HG02884 (cell line): Measurements from ENCODE around the gene BIRC6.
"Not testable (repeated sequence)": the region's sequence is repeated elsewhere in the genome, so short reads cannot be mapped to it uniquely, and the experiment has no call there.

Source experiments
- ATAC-seq: cut with Tn5 transposase; IDR thresholded peaks from one replicate; pipeline ENCODE4 v1.9.1; 2021; ENCODE audit warnings: mild to moderate bottlenecking, moderate library complexity; ENCODE audit not compliant: unreplicated experiment

The BIRC6 gene

DNA sequence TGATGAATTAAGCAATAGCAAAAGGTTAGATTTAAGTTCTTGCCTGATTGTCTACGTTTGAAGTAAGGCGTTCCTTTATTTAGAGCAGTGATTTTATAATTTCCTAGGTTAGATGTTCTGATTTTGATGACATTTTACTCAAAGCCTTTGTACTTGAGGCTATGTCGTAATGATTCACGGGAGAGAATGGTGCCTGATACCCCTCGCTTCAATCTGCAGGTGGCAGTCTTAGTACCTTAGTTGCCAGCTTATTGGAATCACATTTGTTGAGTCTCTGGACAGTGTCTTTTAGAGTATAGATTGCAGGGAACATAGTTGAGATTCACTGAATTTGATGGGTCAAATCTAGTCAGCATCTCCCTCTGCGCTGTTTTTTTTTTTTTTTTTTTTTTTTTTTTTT is 89.5 kb downstream of the BIRC6 start:
- ATAC-seq: no peak

- no peak for ATAC-seq
Measured at GRCh38 chr2:32450851-32451250, 94.0 kb downstream of the BIRC6 start.

GRCh38 chr2:32452338-32453064 is 95.7 kb downstream of the BIRC6 start:
- ATAC-seq: no peak

GRCh38 chr2:32453242-32454062 is 96.6 kb downstream of the BIRC6 start:
- ATAC-seq: no peak

- no peak for ATAC-seq
Measured at GRCh38 chr2:32455816-32456215, 99.0 kb downstream of the BIRC6 start.

GRCh38 chr2:32456808-32457207 is 100.0 kb downstream of the BIRC6 start:
- no peak for ATAC-seq

DNA sequence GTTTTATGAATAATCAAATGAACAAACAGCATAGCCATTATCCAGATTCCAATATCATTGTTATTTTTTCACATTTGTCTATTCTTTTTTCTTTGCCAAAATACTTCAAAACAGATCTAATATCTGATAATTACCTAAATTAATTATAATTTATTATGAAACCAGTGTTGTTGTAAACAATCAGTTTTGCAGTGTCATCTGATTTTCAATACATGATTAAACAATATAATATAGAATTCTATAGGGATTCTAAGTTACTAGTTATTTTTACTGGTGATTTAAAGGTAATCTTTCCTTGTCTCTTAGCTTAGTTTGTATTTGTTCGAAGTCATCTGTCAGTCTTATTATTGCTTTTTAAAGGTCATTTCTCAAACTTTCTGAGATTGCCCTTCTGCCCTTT is 101.0 kb downstream of the BIRC6 start:
- ATAC-seq: no peak

DNA sequence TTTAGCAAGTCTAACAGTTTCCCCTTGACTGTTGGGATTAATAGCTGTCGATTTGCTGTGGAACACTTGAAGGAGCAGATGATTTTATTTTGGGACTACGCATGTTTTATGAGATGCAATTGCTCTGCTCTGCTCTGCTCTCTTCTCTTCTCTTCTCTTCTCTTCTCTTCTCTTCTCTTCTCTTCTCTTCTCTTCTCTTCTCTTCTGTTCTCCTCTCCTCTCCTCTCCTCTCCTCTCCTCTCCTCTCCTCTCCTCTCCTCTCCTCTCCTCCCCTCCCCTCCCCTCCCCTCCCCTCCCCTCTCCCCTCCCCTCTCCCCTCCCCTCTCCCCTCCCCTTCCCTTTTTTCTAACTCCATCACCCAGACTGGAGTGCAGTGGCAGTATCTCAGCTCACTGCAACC is 104.0 kb downstream of the BIRC6 start:
- not testable (repeated sequence) for ATAC-seq

- ATAC-seq: no peak
Measured at GRCh38 chr2:32463110-32463509, 106.3 kb downstream of the BIRC6 start.

- no peak for ATAC-seq
Measured at GRCh38 chr2:32464431-32464830, 107.6 kb downstream of the BIRC6 start.

- no peak for ATAC-seq
Measured at GRCh38 chr2:32472605-32473004, 115.8 kb downstream of the BIRC6 start.

DNA sequence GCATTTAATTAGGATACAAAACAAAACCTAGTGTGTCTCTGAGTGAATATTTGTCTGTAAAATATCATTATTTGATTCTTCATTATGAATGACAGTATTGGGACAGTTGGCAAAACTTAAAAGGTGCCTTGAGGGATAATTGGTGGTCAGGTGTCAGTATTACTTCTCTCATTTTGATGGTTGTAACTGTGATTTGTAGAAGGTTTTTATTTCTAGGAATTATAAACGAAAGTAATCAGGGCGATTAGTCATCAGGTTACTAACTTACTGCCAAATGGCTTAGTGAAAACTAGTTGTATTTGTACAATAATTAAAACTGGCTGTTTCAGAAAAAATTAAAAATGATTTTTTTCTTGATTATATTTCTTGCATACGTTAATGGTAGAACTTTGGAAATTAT is 117.6 kb downstream of the BIRC6 start:
- no peak for ATAC-seq

- ATAC-seq: no peak
Measured at GRCh38 chr2:32478889-32479620, 122.2 kb downstream of the BIRC6 start.

DNA sequence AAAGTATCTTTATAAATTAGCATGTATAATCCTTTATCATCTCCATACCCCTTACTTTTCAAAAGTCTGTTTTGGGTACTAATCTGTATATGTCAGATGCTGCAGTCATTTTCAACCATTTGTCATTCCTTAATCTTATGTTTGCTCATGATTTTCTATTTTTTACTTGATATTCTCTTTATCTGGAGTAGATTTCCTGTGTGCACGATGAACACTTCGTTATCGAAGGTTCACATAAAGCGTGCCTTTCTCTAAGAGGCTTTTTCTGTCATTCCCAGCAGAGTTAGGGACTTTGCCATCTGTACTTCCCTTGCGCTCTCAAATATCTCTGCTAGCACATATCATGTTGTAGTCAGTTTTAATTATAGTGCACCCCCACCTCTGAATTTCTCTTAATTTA is 123.2 kb downstream of the BIRC6 start:
- no peak for ATAC-seq

- no peak for ATAC-seq
Measured at GRCh38 chr2:32482471-32482870, 125.6 kb downstream of the BIRC6 start.

GRCh38 chr2:32484937-32485336 is 128.1 kb downstream of the BIRC6 start:
- ATAC-seq: no peak

- no peak for ATAC-seq
Measured at GRCh38 chr2:32485399-32485798, 128.6 kb downstream of the BIRC6 start.

- no peak for ATAC-seq
Measured at GRCh38 chr2:32489061-32489460, 132.2 kb downstream of the BIRC6 start.

DNA sequence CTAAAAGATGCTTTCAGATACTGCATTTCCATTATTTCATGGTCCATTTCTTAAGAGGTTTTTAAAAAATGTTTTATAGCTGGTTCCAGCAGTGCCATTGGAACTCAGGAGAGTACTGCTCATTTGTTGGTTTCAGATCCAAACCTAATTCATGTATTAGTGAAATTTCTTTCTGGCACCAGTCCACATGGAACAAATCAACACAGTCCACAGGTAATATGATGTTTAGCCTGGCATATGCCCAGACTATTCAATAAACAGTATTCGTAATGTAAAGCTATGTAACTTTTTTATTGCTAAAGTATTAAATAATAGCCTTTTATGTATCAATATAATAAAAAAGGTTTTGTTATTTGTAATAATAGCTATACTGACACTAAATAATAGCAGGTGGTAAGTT is 134.5 kb downstream of the BIRC6 start:
- no peak for ATAC-seq

- ATAC-seq: no peak
Measured at GRCh38 chr2:32495139-32495538, 138.3 kb downstream of the BIRC6 start.

DNA sequence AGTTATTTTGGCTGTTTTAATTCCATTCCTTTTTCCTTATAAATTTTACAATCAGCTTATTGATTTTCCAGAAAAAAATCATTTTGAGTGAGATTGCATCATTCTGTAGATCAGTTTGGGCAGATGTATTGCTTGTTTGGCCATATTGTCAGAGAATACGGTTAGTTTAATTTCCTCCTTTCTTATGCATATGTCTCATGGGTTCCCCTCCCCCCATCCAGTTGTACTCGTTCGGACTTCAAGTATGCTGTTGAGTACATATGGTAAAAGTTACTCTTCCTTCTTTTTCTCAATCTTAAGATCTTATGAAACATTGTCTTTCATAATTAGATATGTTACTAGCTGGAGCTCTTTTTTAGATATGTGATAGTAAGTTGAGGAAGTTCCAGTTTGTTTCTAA is 139.8 kb downstream of the BIRC6 start:
- no peak for ATAC-seq

DNA sequence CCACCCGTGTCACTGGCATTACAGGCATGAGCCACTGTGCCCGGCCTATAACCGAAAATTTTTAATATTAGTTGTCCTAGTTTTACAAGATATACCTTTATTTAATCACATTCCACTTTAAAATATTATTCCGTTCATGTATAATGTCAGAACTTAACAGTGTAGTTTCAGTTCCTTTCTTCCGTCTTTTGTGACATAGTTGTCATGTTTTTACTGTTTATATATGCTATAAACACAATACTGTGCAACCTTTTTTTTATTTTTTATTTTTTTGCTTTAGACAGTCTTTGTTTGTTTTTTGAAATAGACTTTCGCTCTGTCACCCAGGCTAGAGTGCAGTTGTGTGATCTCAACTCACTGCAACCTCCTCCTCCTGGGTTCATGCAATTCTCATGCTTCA is 141.5 kb downstream of the BIRC6 start:
- no peak for ATAC-seq
